HCT116 (cell line): ENCODE measurements around the gene XPA. TPM values are rescaled to one million over a fixed set of nuclear protein-coding genes. Genes with fewer than 3 reads are reported as not detected.

Experiments used
- ATAC-seq: fragments of 200-7000 bp; cut with Tn5 transposase; 2 replicates; pipeline ENCODE4 v1.9.1; 2020; ENCODE audit warnings: mild to moderate bottlenecking, moderate library complexity
- BruUV-seq: library from RNA; stranded (reverse); fragments of 400-500 nt; replicated peaks from 2 replicates; lab custom pipeline; 2021; lab: Mats Ljungman, UMichigan
- CTCF ChIA-PET: fragments of 300-600 bp; sonication (Branson Sonifier 250); formaldehyde crosslinking; loops from one replicate; lab custom pipeline; 2021; ENCODE audit warnings: antibody characterized with exemption; lab: Charles Lee
- POLR2A ChIA-PET: fragments of 300-600, 350-600 bp; sonication (Branson Sonifier 250); formaldehyde crosslinking; loops from one replicate; lab custom pipeline; 2021; ENCODE audit warnings: antibody characterized with exemption; lab: Charles Lee
- RAD21 ChIA-PET, 2 experiments: fragments of 300-600 bp; sonication (Branson Sonifier 250); formaldehyde crosslinking; loops; one replicate each; lab custom pipeline; 2023; ENCODE audit warnings: low total read pairs in 2 of 2; ENCODE audit not compliant: uncharacterized antibody in 2 of 2, unreplicated experiment in 2 of 2, low non-redundant PET in 1 of 2; lab: Charles Lee
- DNase-seq: peaks from one replicate; pipeline ENCODE4 v3.0.0-alpha.2; 2010; ENCODE audit warnings: low read depth, low spot score
- H2AFZ ChIP-seq: fragments of 200-600 bp; shearing (Covaris generic), sonication (generic); 2 replicates; pipeline ENCODE4 v1.6.1; 2017; ENCODE audit warnings: low read depth, mixed run types, mixed read lengths, antibody characterized with exemption, low read length; ENCODE audit not compliant: poor library complexity, severe bottlenecking
- H3K27ac ChIP-seq: 2 replicates; pipeline ENCODE4 v1.5.1; 2012; ENCODE audit warnings: low read depth, low read length
- H3K27me3 ChIP-seq: fragments of 200-600 bp; sonication (generic); 2 replicates; pipeline ENCODE4 v1.6.1; 2016; ENCODE audit warnings: mixed run types, low read length, mixed read lengths; ENCODE audit not compliant: insufficient read depth
- H3K36me3 ChIP-seq, 2 experiments: fragments of 200-500 bp in 1 of 2; fragments of 200-600 bp in 1 of 2; sonication (Bioruptor generic) in 1 of 2; sonication (generic) in 1 of 2; 2 replicates each; pipeline versions ENCODE4 v1.5.1 to v1.6.1; 2014 to 2016; ENCODE audit warnings: low read length in 2 of 2, inconsistent platforms in 1 of 2, mixed read lengths in 1 of 2, mixed run types in 1 of 2; ENCODE audit not compliant: insufficient read depth in 2 of 2, control insufficient read depth in 1 of 2
- H3K4me1 ChIP-seq, 2 experiments: fragments of 200-600 bp in 1 of 2; sonication (generic) in 1 of 2; 2 replicates each; pipeline versions ENCODE4 v1.5.1 to v1.6.1; 2012 to 2017; ENCODE audit warnings: low read length in 2 of 2, inconsistent platforms in 1 of 2, mild to moderate bottlenecking in 1 of 2, mixed read lengths in 1 of 2, mixed run types in 1 of 2, moderate library complexity in 1 of 2; ENCODE audit not compliant: insufficient read depth in 2 of 2, control insufficient read depth in 1 of 2
- H3K4me2 ChIP-seq: fragments of 200-600 bp; sonication (generic); 2 replicates; pipeline ENCODE4 v1.6.1; 2017; ENCODE audit warnings: mixed run types, low read length, mixed read lengths
- H3K4me3 ChIP-seq, 2 experiments: fragments of 200-600 bp in 1 of 2; sonication (generic) in 1 of 2; replicated peaks in 1 of 2; 2 replicates each; pipeline ENCODE4 v1.5.1; 2011 to 2016; ENCODE audit warnings: low read length in 2 of 2, control low read depth in 1 of 2, low read depth in 1 of 2, mild to moderate bottlenecking in 1 of 2, mixed read lengths in 1 of 2, mixed run types in 1 of 2
- H3K79me2 ChIP-seq: fragments of 200-600 bp; sonication (generic); 2 replicates; pipeline ENCODE4 v1.6.1; 2017; ENCODE audit warnings: mild to moderate bottlenecking, mixed run types, low read length, moderate library complexity, mixed read lengths; ENCODE audit not compliant: insufficient read depth
- H3K9ac ChIP-seq: fragments of 200-600 bp; sonication (generic); 2 replicates; pipeline ENCODE4 v1.6.1; 2016; ENCODE audit warnings: low read length, mixed read lengths
- H3K9me2 ChIP-seq: fragments of 200-600 bp; sonication (generic), shearing (Covaris generic); 2 replicates; pipeline ENCODE4 v1.6.1; 2017; ENCODE audit warnings: mixed run types, mild to moderate bottlenecking, moderate library complexity; ENCODE audit not compliant: insufficient read depth
- H3K9me3 ChIP-seq, 2 experiments: fragments of 200-500 bp in 1 of 2; fragments of 200-600 bp in 1 of 2; sonication (Bioruptor generic) in 1 of 2; sonication (generic) in 1 of 2; 2 replicates each; pipeline ENCODE4 v1.6.1; 2014 to 2017; ENCODE audit warnings: low read length in 2 of 2, mixed read lengths in 2 of 2, inconsistent platforms in 1 of 2, low read depth in 1 of 2, mild to moderate bottlenecking in 1 of 2, mixed run types in 1 of 2, moderate library complexity in 1 of 2; ENCODE audit not compliant: control insufficient read depth in 1 of 2, insufficient read depth in 1 of 2
- H4K20me1 ChIP-seq: fragments of 200-600 bp; sonication (generic), shearing (Covaris generic); 2 replicates; pipeline ENCODE4 v1.6.1; 2017; ENCODE audit warnings: mixed run types, mild to moderate bottlenecking, moderate library complexity; ENCODE audit not compliant: insufficient read depth
- ATF3 ChIP-seq: IDR thresholded peaks from 2 replicates; pipeline ENCODE4 v1.6.1; 2012
- CEBPB ChIP-seq: IDR thresholded peaks from 2 replicates; pipeline ENCODE4 v1.6.1; 2012; ENCODE audit warnings: low read depth
- EZH2 ChIP-seq: fragments of 200-600 bp; sonication (generic); IDR thresholded peaks from 2 replicates; pipeline ENCODE4 v1.6.1; 2017; ENCODE audit warnings: antibody characterized with exemption, mixed run types
- FOSL1 ChIP-seq: IDR thresholded peaks from 2 replicates; pipeline ENCODE4 v1.6.1; 2012; ENCODE audit warnings: low read depth
- JUND ChIP-seq: IDR thresholded peaks from 2 replicates; pipeline ENCODE4 v1.6.1; 2012
- POLR2A ChIP-seq: IDR thresholded peaks from 2 replicates; pipeline ENCODE4 v1.7.0; 2011; ENCODE audit warnings: borderline replicate concordance; ENCODE audit not compliant: insufficient read depth, insufficient read length; ENCODE audit errors: extremely low read depth
- POLR2AphosphoS5 ChIP-seq: IDR thresholded peaks from 2 replicates; pipeline ENCODE4 v1.6.1; 2011; ENCODE audit warnings: mild to moderate bottlenecking, low read depth, low read length, moderate library complexity
- SIN3A ChIP-seq: IDR thresholded peaks from 2 replicates; pipeline ENCODE4 v1.6.1; 2012; ENCODE audit warnings: low read depth
- ZBTB33 ChIP-seq: IDR thresholded peaks from 2 replicates; pipeline ENCODE4 v1.6.1; 2011; ENCODE audit warnings: mild to moderate bottlenecking, low read length, moderate library complexity; ENCODE audit not compliant: insufficient replicate concordance; ENCODE audit errors: extremely low read depth
- intact Hi-C: fragments of 100-400 bp; cut with micrococcal nuclease; formaldehyde crosslinking; loops from 2 replicates; pipeline ENCODE4 v1.10.0; 2022
- total RNA-seq: library from RNA; stranded (reverse); gene quantifications from one replicate; pipeline ENCODE4 v1.2.1, GENCODE V29; 2021; ENCODE audit not compliant: unreplicated experiment

Gene XPA
- total RNA-seq, 1 experiment from 2014 or later = 9.3 TPM

GRCh38 chr9:97666907-97667686, 30.0 kb downstream of the XPA start:
- DNase-seq (no peak), ATAC-seq (no peak)
- Histone ChIP-seq H3K4me2 (no peak overlapping the region), H3K9me2 (no peaks in the 10 kb centered on the region), H3K36me3 (peaks cover 83 to 87% of the 10 kb centered on the region in 2 experiments), H3K9ac (no peak overlapping the region), H3K79me2 (no peaks in the 10 kb centered on the region), H3K9me3 (no peaks in the 10 kb centered on the region), H3K4me3 (no peak overlapping the region), H3K27ac (no peak overlapping the region), H2AFZ (no peak overlapping the region), H4K20me1 (no peaks in the 10 kb centered on the region), H3K27me3 (no peaks in the 10 kb centered on the region), H3K4me1 (no peaks in the 10 kb centered on the region)
- intact Hi-C loops = no loop called here
- ChIA-PET POLR2A (no interaction called here), RAD21 (no interaction called here), CTCF (no interaction called here)
- no TSS peak for BruUV-seq
- TF ChIP-seq SIN3A = no peak
- no peak for TF ChIP-seq JUND
- TF ChIP-seq FOSL1 = no peak
- no peak for TF ChIP-seq CEBPB
- TF ChIP-seq ZBTB33 = no peak
- no peak for TF ChIP-seq POLR2AphosphoS5
- TF ChIP-seq POLR2A = no peak
- TF ChIP-seq ATF3 = no peak
- TF ChIP-seq EZH2 = no peak
